Fibroblast of lung (primary cell): ENCODE results near the gene PLCL1.

Source experiments
- EZH2 ChIP-seq: IDR thresholded peaks from 2 replicates; pipeline ENCODE4 v1.5.1; 2012; ENCODE audit warnings: low read length, control low read depth, mild to moderate bottlenecking; ENCODE audit errors: missing control alignments
- TF ChIP-seq, protein P1 (sequence below), 2 donors: IDR thresholded peaks in 1 of 2; conservative IDR thresholded peaks in 1 of 2; 1 replicate in 1 of 2; 2 replicates in 1 of 2; pipeline ENCODE4 v1.5.1; 2011 to 2012; ENCODE audit warnings: low read length in 2 of 2, control low read depth in 1 of 2, inconsistent platforms in 1 of 2, low read depth in 1 of 2, mild to moderate bottlenecking in 1 of 2

GRCh38 chr2:198146346-198146940 is 342.1 kb downstream of the PLCL1 start:
- TF ChIP-seq, protein P1, sequence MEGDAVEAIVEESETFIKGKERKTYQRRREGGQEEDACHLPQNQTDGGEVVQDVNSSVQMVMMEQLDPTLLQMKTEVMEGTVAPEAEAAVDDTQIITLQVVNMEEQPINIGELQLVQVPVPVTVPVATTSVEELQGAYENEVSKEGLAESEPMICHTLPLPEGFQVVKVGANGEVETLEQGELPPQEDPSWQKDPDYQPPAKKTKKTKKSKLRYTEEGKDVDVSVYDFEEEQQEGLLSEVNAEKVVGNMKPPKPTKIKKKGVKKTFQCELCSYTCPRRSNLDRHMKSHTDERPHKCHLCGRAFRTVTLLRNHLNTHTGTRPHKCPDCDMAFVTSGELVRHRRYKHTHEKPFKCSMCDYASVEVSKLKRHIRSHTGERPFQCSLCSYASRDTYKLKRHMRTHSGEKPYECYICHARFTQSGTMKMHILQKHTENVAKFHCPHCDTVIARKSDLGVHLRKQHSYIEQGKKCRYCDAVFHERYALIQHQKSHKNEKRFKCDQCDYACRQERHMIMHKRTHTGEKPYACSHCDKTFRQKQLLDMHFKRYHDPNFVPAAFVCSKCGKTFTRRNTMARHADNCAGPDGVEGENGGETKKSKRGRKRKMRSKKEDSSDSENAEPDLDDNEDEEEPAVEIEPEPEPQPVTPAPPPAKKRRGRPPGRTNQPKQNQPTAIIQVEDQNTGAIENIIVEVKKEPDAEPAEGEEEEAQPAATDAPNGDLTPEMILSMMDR (conservative IDR thresholded peaks at IDR 0.05 in 1 of 2, IDR thresholded peaks at IDR 0.05 in 1 of 2; ENCODE audit: low read depth in 1 of 2, low read length in 2 of 2) = no peak
- no peak for TF ChIP-seq EZH2
